Gastrocnemius medialis (tissue), 4 donors: ENCODE measurements around the gene LDLRAP1. TPM values are rescaled to one million over a fixed set of nuclear protein-coding genes. Genes with fewer than 3 reads are reported as not detected.

Experiments
- ATAC-seq, 2 donors: fragments of 150-250 bp; one replicate each; pipeline ENCODE4 v1.9.1; 2016
- DNase-seq, 2 donors: peaks; one replicate each; pipeline ENCODE4 v3.0.0-alpha.2; 2019
- H3K27ac ChIP-seq, 4 donors: fragments of 200-600 bp; sonication (generic); 1 replicate in 1 of 4; 2 replicates in 3 of 4; pipeline ENCODE4 v1.5.1; 2016 to 2018; ENCODE audit warnings: mild to moderate bottlenecking in 2 of 4, moderate library complexity in 1 of 4
- H3K27me3 ChIP-seq, 3 donors: fragments of 200-600 bp; sonication (generic) in 2 of 3; 1 replicate in 1 of 3; 2 replicates in 2 of 3; pipeline versions ENCODE4 v1.5.1 to v1.6.0; 2016 to 2019; ENCODE audit warnings: mild to moderate bottlenecking in 1 of 3, moderate library complexity in 1 of 3
- H3K36me3 ChIP-seq, 2 donors: fragments of 200-600 bp; sonication (generic) in 1 of 2; one replicate each; pipeline ENCODE4 v1.5.1; 2017 to 2018
- H3K4me1 ChIP-seq, 2 donors: fragments of 200-600 bp; sonication (generic) in 1 of 2; one replicate each; pipeline ENCODE4 v1.5.1; 2016 to 2017; ENCODE audit warnings: mild to moderate bottlenecking in 2 of 2
- H3K4me3 ChIP-seq, 4 donors: fragments of 200-600 bp; sonication (generic) in 3 of 4; 1 replicate in 1 of 4; 2 replicates in 3 of 4; pipeline ENCODE4 v1.5.1; 2016 to 2019; ENCODE audit warnings: mild to moderate bottlenecking in 2 of 4
- H3K9me3 ChIP-seq, 3 donors: fragments of 200-600 bp; sonication (generic) in 2 of 3; 1 replicate in 1 of 3; 2 replicates in 2 of 3; pipeline ENCODE4 v1.5.1; 2016 to 2019
- POLR2A ChIP-seq, 2 donors: fragments of 450-650 bp; IDR thresholded peaks; one replicate each; pipeline ENCODE4 v1.6.1; 2017; ENCODE audit warnings: antibody characterized with exemption in 2 of 2, mild to moderate bottlenecking in 2 of 2, moderate library complexity in 2 of 2
- in situ Hi-C, 4 donors: fragments of 200-750 bp; cut with MboI; loops; one replicate each; pipeline versions ENCODE4 v1.15.0 to v1.8.0; 2017; ENCODE audit warnings: low sequenced_read_pairs in 4 of 4
- intact Hi-C: fragments of 100-400 bp; cut with DNase I; formaldehyde crosslinking; loops from one replicate; pipeline ENCODE4 v1.15.1; 2023; ENCODE audit warnings: low total_unique reads
- total RNA-seq, 4 donors: library from RNA; depleted of rRNA; stranded (reverse); fragments of >200 nt; gene quantifications; one replicate each; pipeline versions ENCODE4 v1.1.0 to v1.2.3, GENCODE V29; 2016
- TF ChIP-seq, protein P1 (sequence below), 5 experiments: fragments of 450-650 bp in 3 of 5; fragments of 200-600 bp in 2 of 5; sonication (generic) in 2 of 5; IDR thresholded peaks in 4 of 5; conservative IDR thresholded peaks in 1 of 5; 1 replicate in 4 of 5; 2 replicates in 1 of 5; pipeline ENCODE4 v1.5.1; 2016 to 2019; ENCODE audit warnings: antibody characterized with exemption in 5 of 5, mild to moderate bottlenecking in 3 of 5, moderate library complexity in 3 of 5

LDLRAP1 gene
- total RNA-seq, 4 donors from 2014 or later: 10.0 to 17.9 (median 14.2) TPM

DNA sequence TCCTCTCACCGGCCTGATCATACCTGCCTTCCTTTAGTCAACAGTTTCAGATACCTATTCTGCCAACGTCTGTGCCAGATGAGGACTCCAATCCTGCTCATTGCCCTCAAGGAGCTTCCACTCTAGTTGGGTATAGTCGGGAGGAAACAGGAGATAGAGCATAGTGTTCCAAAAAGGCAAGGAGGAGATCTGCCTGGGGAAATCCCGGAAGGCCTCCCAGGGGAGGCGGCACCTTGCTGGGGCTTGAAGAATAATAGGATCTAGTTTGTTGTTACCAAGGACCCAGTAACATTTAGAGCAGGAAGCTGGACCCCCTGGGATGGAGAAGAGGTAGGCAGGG lies 12.3 kb downstream of the LDLRAP1 start:
- TF ChIP-seq POLR2A (IDR thresholded peaks at IDR 0.05): no peak
- TF ChIP-seq, protein P1, sequence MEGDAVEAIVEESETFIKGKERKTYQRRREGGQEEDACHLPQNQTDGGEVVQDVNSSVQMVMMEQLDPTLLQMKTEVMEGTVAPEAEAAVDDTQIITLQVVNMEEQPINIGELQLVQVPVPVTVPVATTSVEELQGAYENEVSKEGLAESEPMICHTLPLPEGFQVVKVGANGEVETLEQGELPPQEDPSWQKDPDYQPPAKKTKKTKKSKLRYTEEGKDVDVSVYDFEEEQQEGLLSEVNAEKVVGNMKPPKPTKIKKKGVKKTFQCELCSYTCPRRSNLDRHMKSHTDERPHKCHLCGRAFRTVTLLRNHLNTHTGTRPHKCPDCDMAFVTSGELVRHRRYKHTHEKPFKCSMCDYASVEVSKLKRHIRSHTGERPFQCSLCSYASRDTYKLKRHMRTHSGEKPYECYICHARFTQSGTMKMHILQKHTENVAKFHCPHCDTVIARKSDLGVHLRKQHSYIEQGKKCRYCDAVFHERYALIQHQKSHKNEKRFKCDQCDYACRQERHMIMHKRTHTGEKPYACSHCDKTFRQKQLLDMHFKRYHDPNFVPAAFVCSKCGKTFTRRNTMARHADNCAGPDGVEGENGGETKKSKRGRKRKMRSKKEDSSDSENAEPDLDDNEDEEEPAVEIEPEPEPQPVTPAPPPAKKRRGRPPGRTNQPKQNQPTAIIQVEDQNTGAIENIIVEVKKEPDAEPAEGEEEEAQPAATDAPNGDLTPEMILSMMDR (IDR thresholded peaks at IDR 0.05 in 4 of 5, conservative IDR thresholded peaks at IDR 0.05 in 1 of 5): no peak
- DNase-seq: no peak
- peak overlapping the region in 2 of 4 donors; percentile 31 to 53 for H3K27ac ChIP-seq
- ATAC-seq: no peak
- no peaks in the 10 kb centered on the region for H3K27me3 ChIP-seq
- H3K4me1 ChIP-seq: peaks cover 50 to 51% of the 10 kb centered on the region in 2 donors
- H3K36me3 ChIP-seq: no peaks in the 10 kb centered on the region
- H3K9me3 ChIP-seq: no peaks in the 10 kb centered on the region
- intact Hi-C loops (no loop called here), in situ Hi-C loops (no loop called here)
- H3K4me3 ChIP-seq: no peak overlapping the region

DNA sequence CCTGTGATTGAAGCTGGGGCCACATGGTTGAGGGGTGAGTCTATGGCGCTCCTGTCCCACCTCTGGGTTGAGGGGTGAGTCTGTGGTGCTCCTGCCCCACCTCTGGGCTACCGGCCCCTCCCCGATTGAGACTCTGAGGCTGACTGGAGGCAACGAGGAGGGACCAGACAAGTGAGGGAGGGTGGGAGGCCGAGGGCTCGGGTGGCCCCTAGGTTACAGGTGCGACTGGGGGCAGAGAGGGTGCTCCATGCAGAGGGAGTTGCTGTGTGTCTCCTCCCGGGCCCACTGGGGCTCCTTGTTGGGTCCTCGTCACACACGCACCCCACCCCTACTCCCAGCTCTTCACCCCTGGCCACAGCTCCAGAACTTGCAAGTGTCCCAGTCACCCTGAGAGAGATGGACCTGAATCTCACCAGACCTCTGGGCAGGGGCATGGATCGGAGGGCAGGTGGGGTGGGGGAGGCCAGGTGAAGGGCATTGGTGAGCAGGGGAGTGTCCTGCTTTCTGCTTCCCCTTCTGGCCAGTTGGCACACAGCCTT lies 12.8 kb downstream of the LDLRAP1 start:
- H3K4me1 ChIP-seq: peaks cover 46 to 50% of the 10 kb centered on the region in 2 donors
- TF ChIP-seq, protein P1 (IDR thresholded peaks at IDR 0.05 in 4 of 5, conservative IDR thresholded peaks at IDR 0.05 in 1 of 5): no peak
- TF ChIP-seq POLR2A (IDR thresholded peaks at IDR 0.05): no peak
- H3K36me3 ChIP-seq: no peaks in the 10 kb centered on the region
- intact Hi-C loops (no loop called here), in situ Hi-C loops (no loop called here)
- no peaks in the 10 kb centered on the region for H3K9me3 ChIP-seq
- no peaks in the 10 kb centered on the region for H3K27me3 ChIP-seq
- no peak for DNase-seq
- H3K27ac ChIP-seq: peak overlapping the region; percentile 12 to 53 (median 22)
- no peak overlapping the region for H3K4me3 ChIP-seq
- ATAC-seq: no peak

DNA sequence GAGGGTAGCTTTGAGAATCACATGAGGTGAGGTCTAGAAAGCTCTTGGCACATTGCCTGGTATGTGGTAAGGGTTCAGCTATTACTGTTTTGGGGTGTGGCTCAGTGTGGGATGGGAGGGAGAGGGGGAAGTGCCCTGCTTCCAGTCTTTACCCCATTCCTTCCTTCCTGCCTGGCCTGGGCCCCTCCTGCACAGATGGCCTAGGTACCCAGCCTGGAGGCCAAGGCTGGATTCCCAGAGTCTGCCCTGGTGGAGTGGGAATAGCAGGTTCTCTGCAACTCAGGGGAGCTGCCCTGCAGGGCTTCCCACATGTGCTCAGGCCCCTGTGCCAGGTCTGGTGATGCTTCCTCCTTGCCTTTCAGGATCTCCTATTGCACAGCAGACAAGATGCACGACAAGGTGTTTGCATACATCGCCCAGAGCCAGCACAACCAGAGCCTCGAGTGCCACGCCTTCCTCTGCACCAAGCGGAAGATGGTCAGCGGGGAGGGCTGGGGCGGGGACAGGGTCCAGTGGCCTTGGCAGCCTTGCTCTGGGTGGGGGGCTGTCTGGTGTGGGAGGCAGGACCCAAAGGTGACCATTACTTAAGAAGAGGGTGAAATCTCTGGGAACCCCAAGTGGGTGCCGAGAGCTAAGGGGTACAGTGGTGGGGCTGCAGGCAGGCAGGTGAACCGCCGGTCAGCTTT lies 13.5 kb downstream of the LDLRAP1 start:
- ATAC-seq (no peak), DNase-seq (no peak)
- Histone ChIP-seq H3K36me3 (no peaks in the 10 kb centered on the region), H3K27me3 (no peaks in the 10 kb centered on the region), H3K4me1 (peaks cover 39 to 49% of the 10 kb centered on the region in 2 donors), H3K9me3 (no peaks in the 10 kb centered on the region), H3K4me3 (no peak overlapping the region), H3K27ac (peak overlapping the region in 2 of 4 donors; percentile 12 to 53)
- in situ Hi-C loops (no loop called here), intact Hi-C loops (no loop called here)
- no peak for TF ChIP-seq POLR2A (IDR thresholded peaks at IDR 0.05)
- TF ChIP-seq, protein P1 (IDR thresholded peaks at IDR 0.05 in 4 of 5, conservative IDR thresholded peaks at IDR 0.05 in 1 of 5): no peak

DNA sequence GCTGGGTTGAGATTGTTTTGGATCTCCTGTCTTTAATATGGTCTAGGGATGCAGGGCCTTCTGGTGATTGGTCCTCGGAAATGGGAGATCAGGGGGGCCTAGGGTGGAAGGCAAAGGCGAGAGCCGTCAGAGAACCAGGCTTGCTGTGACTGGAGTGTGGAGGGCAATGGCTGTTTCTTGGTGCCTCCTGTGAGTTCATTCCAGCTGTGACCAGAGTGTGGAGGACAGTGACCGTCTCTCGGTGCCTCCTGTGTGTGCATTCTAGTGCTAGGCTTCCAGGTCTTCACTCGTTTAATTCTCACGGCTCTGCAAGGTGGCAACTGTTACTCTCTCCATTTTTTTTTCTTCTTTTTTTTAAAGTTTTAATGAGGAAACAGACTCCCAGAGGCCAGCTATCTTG lies 14.1 kb downstream of the LDLRAP1 start:
- Histone ChIP-seq H3K27me3 (no peaks in the 10 kb centered on the region), H3K4me3 (no peak overlapping the region), H3K27ac (no peak overlapping the region), H3K4me1 (peaks cover 33 to 47% of the 10 kb centered on the region in 2 donors), H3K9me3 (no peaks in the 10 kb centered on the region), H3K36me3 (no peaks in the 10 kb centered on the region)
- in situ Hi-C loops: no loop called here
- TF ChIP-seq POLR2A (IDR thresholded peaks at IDR 0.05): no peak
- TF ChIP-seq, protein P1 (IDR thresholded peaks at IDR 0.05 in 4 of 5, conservative IDR thresholded peaks at IDR 0.05 in 1 of 5): no peak
- ATAC-seq: no peak
- intact Hi-C loops: no loop called here
- no peak for DNase-seq
